ENCODE data around the gene SUFU. TPM values are rescaled to one million over a fixed set of nuclear protein-coding genes. Genes with fewer than 3 reads are reported as not detected.

SUFU gene
- total and polyA plus RNA-seq, 2 of the 13 experiments (the other 11 are each of a cell fraction or from before 2014, with no cell fraction given), result 2.9 to 5.5 TPM

- no peak for TF ChIP-seq ZNF607 (CRISPR knock-in tag; IDR thresholded peaks at IDR 0.05; ENCODE audit: borderline replicate concordance)
- no peak for TF ChIP-seq ZNF552 (CRISPR knock-in tag; IDR thresholded peaks at IDR 0.05; ENCODE audit: borderline replicate concordance)
- no peak for TF ChIP-seq NFAT5 (CRISPR knock-in tag; IDR thresholded peaks at IDR 0.05)
- 0 out of 2 replicates have a peak, but pooled peaks have one; percentile 40 for TF ChIP-seq MAZ (IDR thresholded peaks at IDR 0.05; ENCODE audit: borderline replicate concordance, low read depth, low read length)
- TF ChIP-seq MAZ (CRISPR knock-in tag; IDR thresholded peaks at IDR 0.05; ENCODE audit: low read depth), result peak; percentile 75
- no peak for TF ChIP-seq HOXA9 (CRISPR knock-in tag; IDR thresholded peaks at IDR 0.05; ENCODE audit: borderline replicate concordance)
- TF ChIP-seq NR2F2 (IDR thresholded peaks at IDR 0.05; ENCODE audit: borderline replicate concordance, low read depth), result no peak
- TF ChIP-seq MEF2D (CRISPR knock-in tag; IDR thresholded peaks at IDR 0.05), result no peak
- no peak for TF ChIP-seq MTA1 (CRISPR knock-in tag; IDR thresholded peaks at IDR 0.05; ENCODE audit: borderline replicate concordance)
- no peak for TF ChIP-seq ZNF446 (CRISPR knock-in tag; IDR thresholded peaks at IDR 0.05)
- TF ChIP-seq U2AF2 (IDR thresholded peaks at IDR 0.05; ENCODE audit: low read depth, low read length), result no peak
- TF ChIP-seq ZSCAN25 (CRISPR knock-in tag; IDR thresholded peaks at IDR 0.05), result no peak
- no peak for TF ChIP-seq ISL2 (CRISPR knock-in tag; IDR thresholded peaks at IDR 0.05)
- TF ChIP-seq ZKSCAN1 (IDR thresholded peaks at IDR 0.05; ENCODE audit: low read length), result no peak
- peak; percentile 83 for TF ChIP-seq DRAP1 (CRISPR knock-in tag; IDR thresholded peaks at IDR 0.05)
- 0 out of 2 replicates have a peak, but pooled peaks have one; percentile 44 for TF ChIP-seq ZNF772 (CRISPR knock-in tag; IDR thresholded peaks at IDR 0.05)
- TF ChIP-seq ZNF597 (CRISPR knock-in tag; IDR thresholded peaks at IDR 0.05), result no peak
- no peak for TF ChIP-seq PHF5A (CRISPR knock-in tag; IDR thresholded peaks at IDR 0.05; ENCODE audit: low read depth, unreplicated experiment)
- no peak for TF ChIP-seq GTF3A (CRISPR knock-in tag; conservative IDR thresholded peaks at IDR 0.05)
- no peak for TF ChIP-seq ZNF749 (CRISPR knock-in tag; IDR thresholded peaks at IDR 0.05; ENCODE audit: borderline replicate concordance)
- TF ChIP-seq ETV5 (CRISPR knock-in tag; IDR thresholded peaks at IDR 0.05; ENCODE audit: borderline replicate concordance), result no peak; the same call in 1 of the 2 replicates
Measured at GRCh38 chr10:102503264-102504178, at the start of gene SUFU (continued).

All from HepG2 (cell line).